Gastrocnemius medialis (tissue), 4 donors: Measurements from ENCODE around the gene CXCL8.

Experiments used
- CTCF ChIP-seq, 5 experiments: fragments of 450-650 bp in 3 of 5; fragments of 200-600 bp in 2 of 5; sonication (generic) in 2 of 5; IDR thresholded peaks in 4 of 5; conservative IDR thresholded peaks in 1 of 5; 1 replicate in 4 of 5; 2 replicates in 1 of 5; pipeline ENCODE4 v1.5.1; 2016 to 2019; ENCODE audit warnings: antibody characterized with exemption in 5 of 5, mild to moderate bottlenecking in 3 of 5, moderate library complexity in 3 of 5
- POLR2A ChIP-seq, 2 donors: fragments of 450-650 bp; IDR thresholded peaks; one replicate each; pipeline ENCODE4 v1.6.1; 2017; ENCODE audit warnings: antibody characterized with exemption in 2 of 2, mild to moderate bottlenecking in 2 of 2, moderate library complexity in 2 of 2

GRCh38 chr4:73706811-73707210, 33.6 kb upstream of the CXCL8 start:
- TF ChIP-seq POLR2A (IDR thresholded peaks at IDR 0.05) (no peak), CTCF (IDR thresholded peaks at IDR 0.05 in 4 of 5, conservative IDR thresholded peaks at IDR 0.05 in 1 of 5) (no peak)
